SHP77 treated with DMSO at 0.1 percent for 48 hours (cell line): ENCODE measurements around the gene SLC7A11.

Experiments used
- DNase-seq: peaks from one replicate; lab custom pipeline; 2025; lab: John Stamatoyannopoulos, UW

SLC7A11 gene

GRCh38 chr4:138205531-138206233 is 36.5 kb downstream of the SLC7A11 start:
- no peak for DNase-seq

- DNase-seq, result peak; percentile 44
These were observed 37.6 kb downstream of the SLC7A11 start for GRCh38 chr4:138204507-138204906.

GRCh38 chr4:138202686-138203085 is 39.5 kb downstream of the SLC7A11 start:
- DNase-seq, result no peak

GRCh38 chr4:138200236-138200590 is 41.9 kb downstream of the SLC7A11 start:
- DNase-seq, result no peak

- DNase-seq, result no peak
These were observed 42.4 kb downstream of the SLC7A11 start for GRCh38 chr4:138199568-138200235.

GRCh38 chr4:138196153-138196552 is 46.0 kb downstream of the SLC7A11 start:
- no peak for DNase-seq

GRCh38 chr4:138193963-138194362 is 48.2 kb downstream of the SLC7A11 start:
- no peak for DNase-seq

GRCh38 chr4:138192113-138192512 is 50.0 kb downstream of the SLC7A11 start:
- DNase-seq, result no peak

GRCh38 chr4:138190452-138190858 is 51.7 kb downstream of the SLC7A11 start:
- DNase-seq, result no peak

- DNase-seq, result no peak
These were observed 52.9 kb downstream of the SLC7A11 start for GRCh38 chr4:138189206-138189605.

- DNase-seq, result no peak
These were observed 53.6 kb downstream of the SLC7A11 start for GRCh38 chr4:138188406-138189084.

- DNase-seq, result no peak
These were observed 56.1 kb downstream of the SLC7A11 start for GRCh38 chr4:138185859-138186645.

GRCh38 chr4:138184886-138185285 is 57.3 kb downstream of the SLC7A11 start:
- DNase-seq, result no peak

GRCh38 chr4:138182838-138183426 is 59.2 kb downstream of the SLC7A11 start:
- no peak for DNase-seq

- DNase-seq, result no peak
These were observed 60.9 kb downstream of the SLC7A11 start for GRCh38 chr4:138181287-138181686.

- DNase-seq, result no peak
These were observed 63.6 kb downstream of the SLC7A11 start for GRCh38 chr4:138178566-138178965.

GRCh38 chr4:138177278-138177968 is 64.7 kb downstream of the SLC7A11 start:
- no peak for DNase-seq

GRCh38 chr4:138174981-138175794 is 67.0 kb downstream of the SLC7A11 start:
- DNase-seq, result no peak

- DNase-seq, result no peak
These were observed 77.9 kb downstream of the SLC7A11 start for GRCh38 chr4:138164208-138164607.

GRCh38 chr4:138163171-138163570 is 79.0 kb downstream of the SLC7A11 start:
- DNase-seq, result no peak

- no peak for DNase-seq
These were observed 79.9 kb downstream of the SLC7A11 start for GRCh38 chr4:138162259-138162658.
